Coronary artery (tissue), 2 donors: Measurements from ENCODE around the gene MTHFD2L.

Experiments used
- DNase-seq: peaks from one replicate; pipeline ENCODE4 v3.0.0-alpha.2; 2017; ENCODE audit warnings: low spot score
- H3K27ac ChIP-seq, 2 donors: fragments of 200-600 bp; sonication (generic); one replicate each; pipeline ENCODE4 v1.5.1; 2016 to 2019
- H3K4me3 ChIP-seq: fragments of 200-600 bp; sonication (generic); 2 replicates; pipeline ENCODE4 v1.5.1; 2016; ENCODE audit warnings: mild to moderate bottlenecking, moderate library complexity
- TF ChIP-seq, protein P1 (sequence below): fragments of 200-600 bp; sonication (generic); IDR thresholded peaks from one replicate; pipeline ENCODE4 v1.5.1; 2019; ENCODE audit warnings: antibody characterized with exemption

MTHFD2L gene

GRCh38 chr4:74157561-74158465 lies at the start of gene MTHFD2L:
TSS of gene MTHFD2L (plus strand) at chr4:74158118. CDS start at chr4:74158139, 21 bp downstream.
- TF ChIP-seq, protein P1, sequence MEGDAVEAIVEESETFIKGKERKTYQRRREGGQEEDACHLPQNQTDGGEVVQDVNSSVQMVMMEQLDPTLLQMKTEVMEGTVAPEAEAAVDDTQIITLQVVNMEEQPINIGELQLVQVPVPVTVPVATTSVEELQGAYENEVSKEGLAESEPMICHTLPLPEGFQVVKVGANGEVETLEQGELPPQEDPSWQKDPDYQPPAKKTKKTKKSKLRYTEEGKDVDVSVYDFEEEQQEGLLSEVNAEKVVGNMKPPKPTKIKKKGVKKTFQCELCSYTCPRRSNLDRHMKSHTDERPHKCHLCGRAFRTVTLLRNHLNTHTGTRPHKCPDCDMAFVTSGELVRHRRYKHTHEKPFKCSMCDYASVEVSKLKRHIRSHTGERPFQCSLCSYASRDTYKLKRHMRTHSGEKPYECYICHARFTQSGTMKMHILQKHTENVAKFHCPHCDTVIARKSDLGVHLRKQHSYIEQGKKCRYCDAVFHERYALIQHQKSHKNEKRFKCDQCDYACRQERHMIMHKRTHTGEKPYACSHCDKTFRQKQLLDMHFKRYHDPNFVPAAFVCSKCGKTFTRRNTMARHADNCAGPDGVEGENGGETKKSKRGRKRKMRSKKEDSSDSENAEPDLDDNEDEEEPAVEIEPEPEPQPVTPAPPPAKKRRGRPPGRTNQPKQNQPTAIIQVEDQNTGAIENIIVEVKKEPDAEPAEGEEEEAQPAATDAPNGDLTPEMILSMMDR: no peak
- peak within 1 kb of the TSS; percentile 84 for H3K4me3 ChIP-seq
- peak; percentile 97 for DNase-seq
- H3K27ac ChIP-seq: peak within 1 kb of the TSS; percentile 81 to 92

DNA sequence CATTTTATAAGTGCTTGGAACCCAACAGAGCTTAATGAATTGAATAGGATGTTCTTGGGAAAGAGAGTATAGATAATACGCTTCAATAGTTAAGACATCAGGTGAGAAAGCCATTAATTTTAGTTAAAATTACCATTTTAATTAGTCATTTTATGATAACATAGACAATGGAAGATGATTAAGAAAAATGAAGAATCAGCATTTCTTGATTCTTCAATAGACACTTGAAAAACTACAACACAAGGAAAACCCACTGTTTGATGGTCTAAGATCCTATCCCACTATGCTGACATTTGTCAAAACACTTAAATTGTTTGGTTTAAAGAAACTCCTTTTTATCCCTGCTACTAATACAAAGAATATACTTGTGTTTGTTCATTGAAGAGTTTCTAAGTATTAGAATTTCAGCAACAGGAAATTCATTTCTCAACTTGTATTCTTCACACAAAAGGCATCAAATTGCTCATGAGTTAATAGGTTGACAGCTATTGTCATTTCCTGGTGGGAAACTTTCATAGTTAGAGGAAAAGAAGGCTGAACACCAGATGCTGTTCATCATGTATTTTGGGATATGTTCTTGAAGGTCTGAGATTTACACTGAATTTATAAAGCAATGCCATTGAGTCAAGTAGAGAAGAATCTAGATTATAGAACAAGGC lies 49.3 kb upstream of the MTHFD2L start:
- H3K27ac ChIP-seq: peak overlapping the region; percentile 81 to 85
- H3K4me3 ChIP-seq: no peak overlapping the region
- TF ChIP-seq, protein P1: no peak
- no peak for DNase-seq

DNA sequence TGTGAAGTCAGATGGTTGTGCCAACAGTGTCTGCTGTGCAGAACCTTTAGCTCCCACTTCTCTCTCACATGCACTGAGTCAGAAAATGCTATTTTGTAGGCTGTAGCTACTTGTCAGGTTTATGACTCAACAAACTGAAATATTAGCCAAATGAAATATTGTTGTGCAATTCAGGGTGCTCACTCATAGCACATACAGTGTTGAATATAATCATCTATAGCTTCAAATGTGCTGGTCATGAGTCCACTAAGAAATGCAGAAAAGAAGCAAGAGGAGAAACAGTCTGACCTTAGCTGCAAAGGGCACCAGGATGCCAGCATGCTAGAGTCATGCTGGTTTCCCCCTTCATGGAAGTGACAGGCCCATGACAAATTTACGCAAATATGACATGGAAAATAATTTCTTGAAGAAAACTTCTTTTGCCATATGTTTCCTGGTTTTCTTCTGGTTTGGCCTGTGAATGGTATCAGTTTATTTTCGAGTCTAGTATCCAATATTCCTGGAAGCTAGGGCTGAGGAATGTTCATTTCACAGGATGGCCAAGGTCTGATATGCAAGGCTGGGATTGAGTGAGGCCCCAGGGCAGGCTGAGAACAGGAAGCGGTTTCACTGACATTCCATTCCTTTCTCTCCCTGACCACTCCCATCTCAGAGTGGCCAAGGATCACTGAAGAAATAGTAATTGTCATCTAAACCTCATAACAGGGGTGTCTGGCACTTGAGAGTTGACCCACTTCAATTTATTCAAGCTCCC lies 48.6 kb upstream of the MTHFD2L start:
- no peak for DNase-seq
- TF ChIP-seq, protein P1: no peak
- Histone ChIP-seq H3K27ac (peak overlapping the region; percentile 81 to 85), H3K4me3 (no peak overlapping the region)

DNA sequence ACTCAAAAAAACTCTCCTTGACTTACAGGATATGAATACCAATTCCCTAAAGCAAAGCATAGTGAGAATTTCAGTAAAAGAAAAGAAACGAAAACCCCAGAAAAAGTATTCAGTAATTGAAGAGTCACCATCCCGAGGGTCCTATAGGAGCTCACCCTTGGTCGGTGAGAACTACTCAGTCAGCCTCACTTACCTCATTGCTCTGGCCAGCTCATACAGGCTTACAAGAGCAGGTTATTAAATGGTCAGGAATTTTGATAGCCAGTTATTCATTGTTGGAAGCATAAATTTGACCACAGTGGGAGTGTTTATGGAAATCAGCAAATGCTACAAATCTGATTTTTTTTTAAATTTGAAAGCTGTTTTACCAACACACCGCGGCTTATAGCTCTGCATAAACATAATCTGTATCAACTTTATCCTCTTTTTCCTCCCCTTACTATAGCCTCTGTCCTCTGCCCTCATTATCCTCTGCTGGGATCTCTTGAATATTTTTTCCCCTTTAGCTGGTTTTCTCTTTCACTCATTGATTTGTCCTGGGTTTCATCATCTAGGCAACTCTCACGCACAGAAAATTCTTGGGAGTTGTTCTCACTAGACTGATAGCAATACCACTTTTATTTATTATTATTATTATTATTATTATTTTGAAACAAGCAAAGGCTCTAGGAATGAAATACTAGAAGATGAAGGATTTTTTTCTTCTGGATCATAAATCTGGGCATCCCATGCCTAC lies 47.9 kb upstream of the MTHFD2L start:
- peak overlapping the region; percentile 81 to 85 for H3K27ac ChIP-seq
- DNase-seq: no peak
- TF ChIP-seq, protein P1: no peak
- H3K4me3 ChIP-seq: no peak overlapping the region

GRCh38 chr4:74110670-74111069 lies 47.2 kb upstream of the MTHFD2L start:
- no peak overlapping the region for H3K4me3 ChIP-seq
- TF ChIP-seq, protein P1: no peak
- no peak for DNase-seq
- peak overlapping the region; percentile 68 to 81 for H3K27ac ChIP-seq

DNA sequence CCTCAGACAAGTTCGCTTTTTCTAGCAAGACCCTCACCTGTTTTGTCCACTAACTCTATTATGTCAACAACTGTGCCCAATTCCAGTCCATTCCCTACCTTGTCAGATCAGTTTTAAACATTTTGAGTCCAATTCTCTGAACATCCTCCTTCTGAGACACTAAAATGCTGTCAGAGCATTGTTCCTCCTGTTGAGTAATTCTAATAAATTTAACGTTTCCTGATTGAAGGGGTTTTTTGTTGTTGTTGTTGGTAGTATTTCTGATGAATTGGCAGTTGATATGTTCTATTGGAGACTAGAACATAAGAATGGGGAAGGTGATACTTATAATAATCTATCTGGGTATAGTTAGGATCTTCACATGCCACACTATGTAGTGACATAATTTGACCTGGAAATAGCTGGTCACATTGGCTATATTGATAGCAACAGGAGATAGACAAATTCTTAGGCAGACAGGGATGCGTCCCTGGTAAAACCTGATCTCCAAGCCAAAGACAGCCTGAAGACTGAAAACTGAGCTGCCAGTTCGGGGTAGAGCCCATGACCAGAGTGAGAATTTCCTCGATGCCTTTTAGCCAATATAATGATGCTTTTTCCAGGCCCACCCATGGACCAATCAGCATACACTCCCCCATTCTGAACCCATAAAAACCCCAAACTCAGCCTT lies 46.5 kb upstream of the MTHFD2L start:
- DNase-seq: no peak
- TF ChIP-seq, protein P1: no peak
- peak overlapping the region; percentile 31 to 68 for H3K27ac ChIP-seq
- H3K4me3 ChIP-seq: no peak overlapping the region
